HG02938 (cell line): ENCODE measurements around the gene CELF4.

Experiments used
- ATAC-seq: cut with Tn5 transposase; IDR thresholded peaks from one replicate; pipeline ENCODE4 v1.9.1; 2021; ENCODE audit warnings: mild to moderate bottlenecking, moderate library complexity; ENCODE audit not compliant: unreplicated experiment

Gene CELF4

DNA sequence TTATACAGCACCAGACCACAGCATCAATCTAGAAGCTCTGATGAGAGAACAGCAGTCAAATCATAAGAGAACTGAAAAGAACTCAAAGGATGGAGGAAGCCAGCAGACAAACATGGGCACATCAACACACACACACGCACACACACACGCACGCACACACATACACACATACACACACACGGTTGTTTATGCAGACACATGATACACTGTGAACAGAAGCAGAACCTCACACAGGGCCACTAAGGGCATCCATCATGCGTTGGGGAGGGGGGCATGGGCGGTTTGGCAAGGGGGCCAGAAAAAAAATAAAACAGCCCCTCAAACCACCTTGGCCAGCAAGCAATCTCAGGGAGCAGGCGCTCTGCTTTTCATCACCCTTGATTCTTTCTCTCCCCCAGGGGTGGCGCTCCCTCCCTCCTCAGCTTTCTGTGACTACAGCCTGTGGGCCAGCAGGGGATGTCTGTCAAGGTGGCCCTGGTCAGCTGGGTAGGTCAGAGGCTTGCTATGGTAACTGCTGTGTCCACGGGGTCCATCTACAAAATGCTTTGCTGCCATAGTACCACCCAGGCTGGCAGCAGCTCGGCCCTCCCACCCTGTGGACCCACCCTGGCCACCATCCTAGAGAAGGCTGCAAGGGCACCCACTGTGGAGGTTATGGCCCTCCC is 318.0 kb downstream of the CELF4 start:
- ATAC-seq: no peak

DNA sequence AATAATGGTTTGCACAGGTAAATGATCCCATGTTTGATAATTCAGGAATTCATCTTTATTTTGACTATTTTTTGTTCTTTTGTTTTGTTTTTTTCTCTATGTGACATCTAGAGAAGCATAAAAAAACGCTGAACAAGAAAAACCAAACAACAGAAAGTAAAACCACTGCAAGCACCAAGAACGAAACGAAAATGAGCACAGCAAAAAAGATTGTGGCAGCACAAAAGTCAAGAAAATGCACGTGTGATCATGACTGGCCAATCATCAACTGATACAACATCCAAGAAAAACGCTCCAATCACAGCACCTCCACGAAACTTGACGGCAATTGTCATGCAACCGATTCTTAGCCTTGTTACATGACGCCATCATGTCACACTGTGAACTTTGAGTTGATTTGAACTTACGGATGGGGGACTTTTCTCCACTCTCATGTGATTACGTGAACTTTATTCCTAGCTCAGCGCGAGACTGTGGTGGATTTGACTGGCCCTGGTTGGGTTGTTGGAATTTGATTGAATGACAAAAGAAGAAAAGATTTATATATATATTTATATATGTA is 318.7 kb downstream of the CELF4 start:
- no peak for ATAC-seq

- ATAC-seq: no peak
These were observed 321.0 kb downstream of the CELF4 start for GRCh38 chr18:37244618-37245017.

- no peak for ATAC-seq
These were observed 321.9 kb downstream of the CELF4 start for GRCh38 chr18:37243741-37244140.

GRCh38 chr18:37242826-37243560 is 322.6 kb downstream of the CELF4 start:
- ATAC-seq: no peak

GRCh38 chr18:37242091-37242490 is 323.5 kb downstream of the CELF4 start:
- ATAC-seq: no peak

DNA sequence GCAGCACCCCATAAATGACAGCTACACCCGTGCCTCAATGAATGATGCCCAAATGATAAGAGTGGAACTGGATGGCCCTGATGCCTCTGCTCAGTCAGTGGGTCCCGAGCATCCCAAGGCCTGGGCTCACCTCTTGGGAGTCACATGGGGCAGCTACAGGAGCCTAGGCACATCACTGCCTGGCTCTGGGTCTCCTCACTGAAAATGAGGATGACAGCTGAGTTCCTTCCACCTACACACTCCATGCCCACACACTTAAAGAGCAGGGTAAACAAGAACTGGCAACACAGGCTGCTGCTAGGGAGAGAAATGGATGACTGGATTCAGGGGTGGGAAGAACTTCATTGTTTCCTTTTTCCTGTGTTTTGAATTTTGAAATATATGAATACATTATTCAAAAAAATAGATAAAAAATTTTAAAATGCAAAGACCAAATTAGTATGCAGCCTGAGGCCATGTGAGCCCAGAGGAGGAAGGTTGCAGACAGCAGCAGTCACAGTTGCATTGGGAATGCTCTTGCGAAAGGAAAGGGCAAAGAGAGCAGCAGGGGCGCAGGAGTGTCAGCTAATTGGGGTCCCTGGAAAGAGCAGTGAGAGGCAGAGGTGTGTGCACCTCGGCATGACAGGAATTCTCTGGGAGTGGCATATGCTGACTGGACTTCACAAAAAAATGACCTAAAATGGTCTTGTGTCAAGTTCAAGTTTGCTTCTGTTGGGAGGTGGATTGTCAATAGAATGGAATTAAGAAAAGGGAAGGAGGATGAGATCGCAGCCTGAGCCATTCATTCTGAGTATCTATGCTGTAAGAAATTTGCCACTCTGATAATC is 327.1 kb downstream of the CELF4 start:
- no peak for ATAC-seq

GRCh38 chr18:37235583-37235982 is 330.0 kb downstream of the CELF4 start:
- no peak for ATAC-seq

GRCh38 chr18:37231251-37231650 is 334.3 kb downstream of the CELF4 start:
- no peak for ATAC-seq

- no peak for ATAC-seq
These were observed 334.8 kb downstream of the CELF4 start for GRCh38 chr18:37230768-37231167.

DNA sequence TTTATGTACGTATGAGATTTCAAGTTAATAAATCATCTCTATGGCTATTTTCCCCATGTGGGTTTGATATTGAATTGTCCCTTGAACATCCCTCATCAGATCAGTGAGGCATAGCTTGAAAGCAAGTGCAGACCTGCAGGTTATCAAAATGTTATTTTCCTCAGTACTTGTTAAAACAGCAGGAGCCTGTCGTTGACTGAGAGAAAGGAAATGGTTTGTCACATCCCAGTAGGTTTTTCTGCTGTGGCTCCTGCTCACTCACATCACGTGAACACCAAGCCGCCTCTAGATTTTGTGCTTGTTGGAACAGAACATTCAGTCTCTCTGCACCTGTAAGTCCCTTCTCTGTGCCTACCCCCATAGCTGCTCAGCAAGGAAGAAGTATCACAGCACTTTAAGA is 340.3 kb downstream of the CELF4 start:
- ATAC-seq: no peak

DNA sequence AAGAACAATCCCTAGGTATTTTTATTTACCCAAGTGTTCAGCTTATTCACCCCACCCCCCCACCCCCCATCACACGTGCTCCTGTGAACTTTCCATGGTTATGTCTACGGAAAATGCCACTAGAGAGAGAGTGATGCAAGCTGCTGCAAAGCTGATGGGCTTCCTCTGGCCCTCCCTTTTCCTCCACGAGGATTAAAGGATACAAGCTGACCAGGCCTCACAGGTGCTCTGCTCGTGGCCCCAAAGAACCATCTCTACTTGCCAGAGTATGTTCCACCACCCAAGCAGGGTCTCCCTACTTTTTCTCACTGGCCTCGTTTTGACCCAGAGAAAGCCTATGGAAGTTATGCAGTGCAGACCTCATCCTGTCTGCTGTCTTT is 342.6 kb downstream of the CELF4 start:
- no peak for ATAC-seq

DNA sequence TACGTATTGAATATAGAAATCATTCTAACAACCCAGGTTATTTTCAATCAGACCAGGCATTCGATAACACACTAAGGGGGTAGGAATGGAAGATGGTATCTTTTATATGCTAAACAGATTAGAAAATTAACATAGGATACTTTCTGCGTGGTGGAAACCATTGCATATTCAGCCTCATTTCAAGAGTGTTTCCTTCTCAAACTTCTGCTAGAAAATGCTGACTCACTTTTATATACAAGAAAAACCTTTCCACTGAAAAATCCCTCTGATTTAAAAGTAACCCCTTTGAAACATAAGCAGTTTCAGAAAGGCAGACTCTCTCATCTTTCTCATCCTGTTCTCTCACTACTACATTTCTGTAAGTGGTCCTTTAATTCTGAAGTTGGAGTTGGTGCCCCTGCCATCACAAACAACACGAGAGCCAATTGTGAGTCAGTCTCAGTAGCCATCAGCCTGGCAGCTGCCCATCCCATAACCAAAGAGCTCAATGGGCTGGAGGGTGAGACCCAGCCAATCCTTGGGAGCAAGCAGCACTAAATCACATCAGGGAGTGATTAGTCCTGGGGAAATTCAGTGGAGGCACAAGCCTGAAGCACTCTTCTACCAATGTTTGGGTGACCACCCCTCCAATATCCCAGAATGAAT is 343.1 kb downstream of the CELF4 start:
- no peak for ATAC-seq

- ATAC-seq: no peak
These were observed 346.3 kb downstream of the CELF4 start for GRCh38 chr18:37219257-37219656.

- ATAC-seq: no peak
These were observed 347.5 kb downstream of the CELF4 start for GRCh38 chr18:37218022-37218590.

DNA sequence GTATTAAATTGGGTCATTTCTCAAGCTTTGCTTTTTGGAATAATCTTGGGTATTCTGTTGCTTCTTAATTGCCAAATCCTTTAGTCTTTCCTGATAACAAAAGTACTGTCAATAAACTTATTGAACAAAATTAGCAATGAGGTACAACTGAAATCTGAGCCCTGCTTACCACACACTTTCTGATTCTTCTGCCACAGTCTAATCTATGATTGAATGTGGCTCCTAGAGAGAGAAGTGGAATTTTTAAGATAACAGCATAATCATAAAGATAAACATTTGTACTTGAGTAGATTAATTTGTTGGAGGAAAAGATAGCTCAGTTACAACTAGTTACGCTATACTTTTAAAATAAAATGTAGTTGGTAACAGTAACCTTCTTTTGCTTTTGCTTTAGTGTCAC is 354.8 kb downstream of the CELF4 start:
- no peak for ATAC-seq

DNA sequence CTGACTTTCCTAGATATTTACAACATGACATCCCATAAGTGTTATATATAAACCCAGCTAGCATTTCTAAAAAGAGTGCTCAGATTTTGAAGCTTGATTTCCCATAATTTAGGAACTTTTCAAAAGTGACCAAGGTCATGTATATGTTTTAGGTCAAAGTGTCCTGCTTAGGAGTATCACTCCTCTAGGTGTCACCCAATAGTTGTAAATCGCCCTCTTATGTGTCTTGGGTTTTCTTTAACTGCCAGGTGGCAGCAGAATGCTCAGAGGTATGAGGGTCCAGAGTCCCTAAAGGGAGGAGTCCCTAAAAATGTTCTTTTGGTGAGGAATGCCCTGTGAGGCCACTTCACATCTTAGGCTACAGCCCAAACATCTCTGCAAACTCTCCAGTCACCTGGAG is 358.3 kb downstream of the CELF4 start:
- no peak for ATAC-seq

- ATAC-seq: no peak
These were observed 365.9 kb downstream of the CELF4 start for GRCh38 chr18:37199741-37200140.
